ENCODE measurements around the gene ADAP1. TPM values are rescaled to one million over a fixed set of nuclear protein-coding genes. Genes with fewer than 3 reads are reported as not detected.

The ADAP1 gene
- total and polyA plus RNA-seq, 2 of the 8 experiments (the other 6 are each of a cell fraction or from before 2014, with no cell fraction given), result 5.8 to 6.1 TPM

- H3K36me3 ChIP-seq (ENCODE audit: control insufficient read depth in 2 of 4, insufficient read depth in 4 of 4, low read length in 3 of 4), result peaks cover 2 to 27% (median 15%) of the 10 kb centered on the region in 4 experiments; a peak in 7 of 8 replicates
- H3K4me1 ChIP-seq (replicated peaks in 1 of 4; ENCODE audit: control insufficient read depth in 3 of 4, insufficient read depth in 4 of 4, low read length in 3 of 4), result peaks cover 0 to 8% (median 4%) of the 10 kb centered on the region in 4 experiments; a peak in 5 of 7 replicates
- no peak overlapping the region for H3K18ac ChIP-seq (ENCODE audit: extremely low read depth, low read length)
- H2AFZ ChIP-seq (ENCODE audit: low read length), result no peak overlapping the region
- WGBS, 2 experiments (ENCODE audit: extremely low coverage in 1 of 2, insufficient coverage in 1 of 2, insufficient read length in 1 of 2, insufficient replicate concordance in 2 of 2, low coverage in 1 of 2, low lambda C conversion rate in 2 of 2, missing lambda C conversion rate in 1 of 2), result 98% methylated on average over 16 of the region's 16 CpGs; no CpG with 5 or more reads in 1 of the 2 experiments
- CTCF ChIA-PET (ENCODE audit: partially characterized antibody), result interaction anchor here (0.6 to 1.7 kb wide), 7 partner anchors 8 to 578 kb away, joined by 3 to 7 read pairs (median 4); no protein-coding TSS in a partner anchor
- no peak overlapping the region for H3K27ac ChIP-seq (ENCODE audit: low read depth, low read length)
- H3K4me2 ChIP-seq (ENCODE audit: insufficient read depth in 1 of 2, low read depth in 2 of 2, low read length in 2 of 2), result no peak overlapping the region
- no peak for FAIRE-seq
- no peak overlapping the region for H4K5ac ChIP-seq (ENCODE audit: insufficient read length, low read depth, low read length)
- no peak overlapping the region for H2BK120ac ChIP-seq (replicated peaks; ENCODE audit: low read depth, low read length)
- TF ChIP-seq TCF12 (IDR thresholded peaks at IDR 0.05; ENCODE audit: low read depth, low read length) (no peak), TBP (IDR thresholded peaks at IDR 0.05; ENCODE audit: low read depth, low read length) (no peak), USF2 (IDR thresholded peaks at IDR 0.05; ENCODE audit: low read length) (no peak), POLR2AphosphoS5 (IDR thresholded peaks at IDR 0.05; ENCODE audit: low read depth, low read length) (no peak), TEAD4 (IDR thresholded peaks at IDR 0.05; ENCODE audit: low read depth, low read length) (no peak), CEBPB (IDR thresholded peaks at IDR 0.05; ENCODE audit: low read depth, low read length) (no peak), ATF3 (IDR thresholded peaks at IDR 0.05; ENCODE audit: insufficient read depth, low read depth, low read length) (no peak), JUN (IDR thresholded peaks at IDR 0.05; ENCODE audit: low read depth, low read length) (no peak), EP300 (IDR thresholded peaks at IDR 0.05; ENCODE audit: borderline replicate concordance in 1 of 2, low read depth in 2 of 2, low read length in 2 of 2) (no peak), CBX5 (IDR thresholded peaks at IDR 0.05; ENCODE audit: low read depth, low read length) (no peak), E2F6 (IDR thresholded peaks at IDR 0.05) (no peak)
- no peak overlapping the region for H2BK20ac ChIP-seq (ENCODE audit: low read length)
- H3K9ac ChIP-seq (replicated peaks in 1 of 4; ENCODE audit: extremely low read depth in 1 of 4, low read depth in 3 of 4, low read length in 3 of 4), result no peak overlapping the region; a peak in 1 of 7 replicates
- no peak for DNase-seq (ENCODE audit: low read depth in 1 of 2, low spot score in 2 of 2)
- no peaks in the 10 kb centered on the region for H3K23me2 ChIP-seq (ENCODE audit: low read depth, low read length)
- H2BK15ac ChIP-seq (ENCODE audit: low read length), result no peak overlapping the region
- no peak overlapping the region for H3K56ac ChIP-seq (replicated peaks; ENCODE audit: insufficient read length, low read depth, low read length)
- no peak overlapping the region for H4K91ac ChIP-seq (replicated peaks; ENCODE audit: insufficient read length, low read length)
- H2AK5ac ChIP-seq (ENCODE audit: low read depth, low read length), result no peak overlapping the region
- H3K4me3 ChIP-seq (ENCODE audit: extremely low read depth in 1 of 4, insufficient read depth in 2 of 4, low read depth in 3 of 4, low read length in 4 of 4), result no peak overlapping the region
- no peaks in the 10 kb centered on the region; the same call in 1 of the 2 replicates for H3K79me1 ChIP-seq (ENCODE audit: low read depth, low read length)
- no peak overlapping the region for H3K4ac ChIP-seq (replicated peaks; ENCODE audit: insufficient read length, low read depth, low read length)
- peaks cover 5 to 7% of the 10 kb centered on the region in 2 experiments for H4K20me1 ChIP-seq (replicated peaks in 1 of 2; ENCODE audit: control insufficient read depth in 1 of 2, insufficient read depth in 2 of 2, low read length in 2 of 2)
- no peaks in the 10 kb centered on the region for H3K79me2 ChIP-seq (ENCODE audit: control insufficient read depth in 1 of 2, insufficient read depth in 2 of 2, low read length in 2 of 2)
- peaks cover 0 to 3% (median 1%) of the 10 kb centered on the region in 4 experiments; a peak in 2 of 7 replicates for H3K27me3 ChIP-seq (replicated peaks in 1 of 4; ENCODE audit: control insufficient read depth in 3 of 4, extremely low read depth in 1 of 4, insufficient read depth in 3 of 4, low read length in 3 of 4)
- H4K8ac ChIP-seq (ENCODE audit: extremely low read depth, insufficient read depth, low read length), result no peak overlapping the region
- H3K14ac ChIP-seq (ENCODE audit: insufficient read length), result no peak overlapping the region
- POLR2A ChIA-PET (ENCODE audit: partially characterized antibody), result interaction anchor here (1.3 to 4.0 kb wide), 4 partner anchors 12 to 23 kb away, joined by 3 to 23 read pairs (median 4); partner anchors contain the start of gene GET4
- H2BK12ac ChIP-seq (ENCODE audit: low read depth, low read length), result no peak overlapping the region
- no peak overlapping the region for H3K23ac ChIP-seq (ENCODE audit: insufficient read length)
- no peak overlapping the region; the same call in 1 of the 2 replicates for H2BK5ac ChIP-seq (ENCODE audit: low read depth, low read length)
- no peaks in the 10 kb centered on the region for H3K9me3 ChIP-seq (ENCODE audit: insufficient read depth in 2 of 2, low read depth in 1 of 2, low read length in 1 of 2)
Measured at GRCh38 chr7:899806-900205, 54.7 kb downstream of the ADAP1 start.
